DLD1 (cell line): ENCODE results near the gene ITGB1BP1.

ENCODE experiments used
- in situ Hi-C: cut with HindIII; loops from 2 replicates; pipeline ENCODE4 v1.10.0; 2017; ENCODE audit warnings: low sequenced_read_pairs

ITGB1BP1 gene, protein sequence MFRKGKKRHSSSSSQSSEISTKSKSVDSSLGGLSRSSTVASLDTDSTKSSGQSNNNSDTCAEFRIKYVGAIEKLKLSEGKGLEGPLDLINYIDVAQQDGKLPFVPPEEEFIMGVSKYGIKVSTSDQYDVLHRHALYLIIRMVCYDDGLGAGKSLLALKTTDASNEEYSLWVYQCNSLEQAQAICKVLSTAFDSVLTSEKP

DNA sequence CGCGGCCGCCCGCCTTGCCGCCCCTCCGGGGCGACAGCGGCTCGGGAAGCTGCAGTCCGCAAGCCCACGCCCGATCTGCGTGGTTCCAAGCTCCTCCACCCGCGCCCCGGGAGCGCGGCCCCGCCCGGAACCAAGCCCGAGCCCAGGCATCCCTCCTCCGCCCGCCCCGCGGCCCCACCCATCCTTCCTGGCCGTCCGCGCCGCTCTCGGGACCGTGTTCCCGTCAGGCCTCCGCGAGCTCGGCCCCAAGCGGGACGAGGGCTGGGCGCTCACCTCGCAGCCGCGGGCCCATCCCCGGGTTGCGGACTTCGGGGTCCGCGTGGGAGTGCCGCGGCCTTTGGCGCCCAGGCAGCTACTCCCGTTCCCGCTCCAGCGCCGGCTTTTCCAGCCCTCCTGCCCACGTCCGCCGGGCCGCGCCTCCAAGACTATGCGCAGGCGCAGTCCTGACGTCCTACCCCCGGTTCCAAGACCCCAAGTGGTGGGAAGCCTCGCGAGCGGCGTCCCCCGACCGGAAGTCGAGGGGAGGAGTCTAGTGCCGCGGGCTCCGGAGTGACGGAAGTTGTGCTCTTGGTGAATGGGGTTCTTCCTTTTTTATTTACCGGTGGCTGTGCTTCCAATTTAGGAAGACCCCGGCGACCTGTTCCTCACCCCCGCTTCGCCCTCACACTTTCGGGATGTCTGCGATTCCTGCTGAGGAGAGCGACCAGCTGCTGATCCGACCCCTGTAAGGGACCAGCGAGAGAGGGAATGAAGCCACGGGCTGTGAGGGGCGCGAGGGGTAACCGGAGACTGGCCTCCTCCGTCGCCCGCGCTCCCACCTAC is at the start of gene ITGB1BP1, which contains the start of gene CPSF3:
Gene ITGB1BP1 (minus strand): TSS at position 429 of the 822 bp plus-strand sequence. CDS start 4,831 bp downstream, outside the sequence.
Gene CPSF3 (plus strand): TSS at position 555 of the 822 bp plus-strand sequence. CDS start 120 bp downstream, at position 675.
- in situ Hi-C loops = no loop called here

DNA sequence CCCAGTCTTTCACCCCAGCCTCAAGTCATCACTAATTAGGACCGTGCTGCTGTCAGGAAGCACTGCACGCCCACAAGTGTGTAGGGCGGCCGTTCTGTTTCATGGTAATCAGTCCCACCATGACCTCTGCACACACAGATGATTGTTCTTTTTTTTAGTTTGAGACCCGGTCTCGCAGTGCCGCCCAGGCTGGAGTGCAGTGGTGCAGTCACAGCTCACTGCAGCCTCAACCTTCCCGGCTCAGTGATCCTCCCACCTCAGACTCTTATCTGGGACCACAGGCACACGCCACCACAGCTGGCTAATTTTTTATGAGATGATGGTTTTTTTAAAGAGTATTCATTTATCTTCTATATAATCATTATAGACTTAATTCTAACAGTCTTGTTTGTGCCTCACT is 49.2 kb upstream of the ITGB1BP1 start:
- in situ Hi-C loops = no loop called here

DNA sequence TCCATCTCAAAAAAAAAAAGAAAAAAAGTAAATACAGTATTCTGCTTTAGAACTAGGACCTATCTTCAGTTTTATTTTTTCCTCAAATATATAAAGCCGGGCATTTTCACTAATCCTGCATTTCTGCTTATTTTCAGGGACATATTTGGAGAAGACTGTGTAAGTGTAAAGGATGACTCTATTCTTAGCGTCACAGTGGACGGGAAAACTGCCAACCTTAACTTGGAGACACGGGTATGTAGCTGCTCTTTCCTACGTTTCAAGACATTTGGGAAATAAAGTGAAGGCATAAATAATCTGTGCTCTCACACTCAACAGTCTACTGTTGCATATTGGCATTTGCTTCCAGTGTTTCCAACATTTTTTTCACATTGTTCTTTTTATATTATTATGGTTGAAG is 47.9 kb upstream of the ITGB1BP1 start:
- in situ Hi-C loops = no loop called here

DNA sequence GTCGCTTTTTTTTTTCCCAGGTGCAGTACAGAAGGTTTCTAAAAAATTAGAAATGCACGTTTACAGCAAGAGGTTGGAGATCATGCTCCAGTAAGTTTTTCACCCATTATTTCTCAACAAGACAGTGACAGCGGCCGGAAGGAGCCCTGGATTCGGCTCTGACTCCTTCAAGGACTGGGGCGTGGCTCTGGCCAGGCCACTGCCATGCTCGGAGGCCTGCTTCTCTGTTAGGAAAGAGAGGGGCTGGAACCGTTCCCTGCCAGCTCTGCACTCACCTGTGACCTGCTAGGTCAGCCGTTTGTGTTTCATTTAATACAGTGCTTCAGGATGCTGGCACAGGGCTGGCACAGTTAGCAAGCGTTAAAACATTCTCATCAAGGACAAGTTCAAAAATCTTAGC is 44.4 kb upstream of the ITGB1BP1 start:
- in situ Hi-C loops = no loop called here

DNA sequence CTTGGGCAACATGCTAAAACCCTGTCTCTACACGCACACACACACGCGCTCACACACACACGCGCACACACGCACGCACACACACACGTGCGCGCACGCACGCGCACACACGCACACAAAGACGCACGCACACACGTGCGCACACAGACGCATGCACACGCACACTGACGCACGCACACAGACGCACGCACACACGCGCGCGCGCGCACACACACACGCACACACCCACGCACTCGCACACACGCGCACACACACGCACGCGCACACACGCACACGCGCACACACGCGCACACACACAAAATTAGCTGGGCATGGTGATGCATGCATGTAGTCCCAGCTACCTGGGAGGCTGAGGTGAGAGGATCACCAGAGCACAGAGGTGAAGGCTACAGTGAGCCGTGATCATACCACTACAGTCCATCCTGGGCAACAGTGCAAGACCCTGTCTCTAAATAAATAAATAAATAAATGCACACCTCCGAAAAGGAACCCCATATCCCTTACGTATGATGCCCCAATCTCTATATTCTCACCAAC is 42.9 kb upstream of the ITGB1BP1 start:
- in situ Hi-C loops = no loop called here

DNA sequence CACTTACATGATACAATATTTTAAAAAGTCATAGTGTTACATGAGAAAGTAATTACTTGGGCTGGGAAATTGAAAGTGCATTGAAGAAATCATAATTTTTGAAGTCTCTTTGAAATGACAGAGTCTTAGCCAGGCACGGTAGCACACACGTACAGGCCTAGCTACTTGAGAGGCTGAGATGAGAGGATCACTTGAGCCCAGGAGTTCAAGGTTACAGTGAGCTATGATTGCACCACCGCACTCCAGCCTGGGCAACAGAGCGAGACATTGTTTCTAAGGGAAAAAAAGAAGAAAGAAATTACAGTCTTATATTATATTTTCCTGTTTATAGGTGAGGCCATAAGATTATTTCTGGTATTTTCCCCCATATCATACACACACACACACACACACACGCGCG is 41.8 kb upstream of the ITGB1BP1 start:
- in situ Hi-C loops = no loop called here

DNA sequence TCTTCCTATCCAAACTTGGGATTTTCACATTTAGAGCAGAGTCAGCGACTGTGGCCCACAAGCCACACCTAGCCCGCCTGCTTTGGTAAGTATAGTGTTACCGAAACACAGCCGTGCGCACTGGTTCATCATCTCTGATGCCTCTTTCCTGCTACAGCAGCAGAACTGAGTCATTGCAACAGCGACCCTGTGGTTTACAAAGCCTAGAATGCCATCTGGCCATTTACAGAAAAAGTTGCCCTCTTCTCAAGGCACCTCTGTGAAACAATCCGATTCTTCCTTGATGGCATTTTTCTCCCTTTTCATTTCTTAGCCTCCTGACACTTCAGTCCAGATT is 40.3 kb upstream of the ITGB1BP1 start:
- in situ Hi-C loops = no loop called here

DNA sequence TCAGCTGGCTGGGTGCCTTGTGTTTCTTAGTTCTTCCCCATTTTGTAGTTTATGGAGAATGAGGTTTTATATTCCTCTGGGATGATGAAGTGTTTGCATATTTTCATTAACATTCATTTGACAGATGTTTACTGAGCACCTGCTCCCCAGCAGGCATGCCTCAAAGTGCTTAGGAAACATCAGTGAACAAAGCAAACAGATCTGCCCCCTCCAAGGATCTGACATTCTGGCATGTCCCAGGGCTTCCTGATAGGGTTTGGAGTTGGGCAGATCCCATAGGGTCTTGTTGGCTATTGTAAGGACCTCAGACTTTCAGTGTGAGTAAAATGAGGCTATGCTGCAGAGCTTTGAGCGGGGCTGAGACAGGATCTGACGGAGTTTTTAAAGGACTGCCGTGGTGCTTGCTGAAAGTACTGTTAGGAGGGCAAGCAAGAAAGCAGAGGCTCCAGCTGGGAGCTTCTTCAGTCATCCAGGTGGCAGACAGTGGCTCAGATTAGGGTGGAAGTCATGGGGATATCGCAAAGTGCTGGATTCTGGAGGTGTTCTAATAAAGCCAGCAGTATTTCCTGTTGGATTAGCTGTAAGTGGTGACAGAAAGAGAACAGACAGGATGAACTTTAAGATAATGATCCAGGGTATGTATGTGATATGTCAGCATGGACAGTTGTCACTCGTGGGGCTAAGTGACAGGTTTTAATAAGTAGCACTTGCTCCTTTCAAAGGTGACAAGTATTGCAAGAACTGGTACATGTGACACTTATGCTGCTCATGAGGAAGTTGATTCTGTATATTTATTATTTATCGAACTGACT is 39.8 kb upstream of the ITGB1BP1 start:
- in situ Hi-C loops = no loop called here

DNA sequence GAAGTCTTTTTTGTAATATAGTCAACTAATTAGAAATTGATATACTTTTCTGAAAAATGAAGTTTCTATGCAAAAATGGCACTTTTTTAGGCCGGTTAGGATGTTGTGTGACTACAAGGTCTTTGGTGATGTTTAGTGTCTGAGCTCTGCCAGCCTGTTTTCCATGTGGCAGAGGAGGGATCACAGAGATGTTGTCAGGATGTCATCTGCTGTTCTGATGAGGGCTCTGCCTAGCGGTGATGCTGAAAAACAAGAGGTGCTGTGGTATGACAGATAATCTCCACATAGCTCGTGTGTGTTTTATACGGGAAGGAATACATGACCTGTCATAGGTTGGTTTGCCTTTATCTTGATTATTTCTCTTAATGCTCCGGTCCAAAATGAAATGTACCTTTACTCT is 39.0 kb upstream of the ITGB1BP1 start:
- in situ Hi-C loops = no loop called here

DNA sequence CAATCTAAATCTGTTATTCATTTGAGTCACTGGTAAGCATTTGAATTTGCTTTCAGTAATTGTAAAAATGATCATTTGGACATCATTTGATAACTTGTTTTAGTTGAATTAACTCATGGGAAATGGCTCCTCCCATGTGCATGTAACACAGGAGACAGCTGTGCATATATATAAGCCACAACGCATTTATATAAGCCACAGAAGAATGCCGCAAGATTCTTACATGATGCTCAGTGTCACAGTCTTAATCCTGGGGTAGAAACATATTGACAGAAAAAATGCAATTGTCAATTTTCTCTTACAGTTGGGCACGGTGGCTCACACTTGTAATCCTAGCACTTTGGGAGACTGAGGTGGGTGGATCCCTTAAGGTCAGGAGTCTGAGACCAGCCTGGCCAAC is 37.8 kb upstream of the ITGB1BP1 start:
- in situ Hi-C loops = no loop called here

DNA sequence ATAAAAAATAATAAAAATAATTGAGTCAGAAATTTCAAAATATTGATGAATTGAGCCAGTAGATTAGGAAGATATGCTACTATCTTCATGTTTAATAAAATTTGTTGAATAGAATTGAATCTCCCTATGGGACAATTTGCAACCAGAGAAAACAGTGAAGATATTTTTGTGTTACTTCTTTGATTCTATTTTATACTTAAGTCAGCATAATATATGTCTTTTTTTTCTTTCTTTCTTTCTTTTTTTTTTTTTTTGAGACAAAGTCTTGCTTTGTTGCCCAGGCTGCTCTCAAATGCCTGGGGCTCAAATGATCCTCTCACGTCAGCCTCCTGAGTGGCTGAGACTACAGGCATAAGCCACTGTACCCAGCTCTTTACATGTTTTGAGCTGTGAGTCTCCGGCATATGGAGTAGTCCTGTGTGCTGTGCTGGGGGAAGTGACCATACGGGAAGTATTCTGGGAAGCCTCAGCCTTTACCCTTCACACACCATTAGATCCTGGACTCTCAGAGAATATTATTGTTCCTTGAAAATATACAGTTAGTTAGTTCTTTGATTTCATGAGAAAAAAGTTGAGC is 37.2 kb upstream of the ITGB1BP1 start:
- in situ Hi-C loops = no loop called here

DNA sequence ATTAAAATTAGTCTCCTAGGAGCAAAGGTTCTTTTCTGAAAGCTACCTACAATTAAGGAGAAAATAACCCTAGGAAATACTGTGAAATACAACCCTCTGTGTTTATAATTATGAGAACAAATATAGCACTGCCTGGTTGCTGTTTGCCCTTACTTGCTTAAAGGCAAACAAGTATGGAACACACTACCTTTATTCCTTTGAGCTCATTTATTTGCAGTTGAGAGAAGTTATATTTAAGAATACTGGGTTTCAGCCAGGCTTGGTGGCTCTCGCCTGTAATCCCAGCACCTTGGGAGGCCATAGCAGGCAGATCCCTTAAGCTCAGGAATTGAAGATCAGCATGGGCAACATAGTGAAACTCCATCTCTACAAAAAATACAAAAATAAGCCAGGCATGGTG is 27.9 kb upstream of the ITGB1BP1 start:
- in situ Hi-C loops = no loop called here

DNA sequence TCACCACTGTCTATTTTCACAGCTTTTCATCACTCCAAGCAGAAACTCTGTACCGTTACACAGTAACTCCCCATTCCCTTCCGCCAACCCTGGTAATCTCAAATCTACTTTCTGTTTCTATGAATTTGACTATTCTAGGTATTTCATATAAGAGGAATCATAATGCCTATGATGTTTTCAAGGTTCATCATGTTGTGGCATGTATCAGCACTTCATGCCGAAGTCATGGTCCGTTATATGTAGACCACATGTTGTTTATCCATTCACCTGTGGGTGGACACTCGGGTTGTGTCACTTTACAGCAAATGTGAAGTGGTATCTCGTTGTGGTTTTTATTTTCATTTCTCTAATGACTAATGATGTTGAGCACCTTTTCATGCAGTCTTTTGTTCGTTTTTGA is 21.8 kb upstream of the ITGB1BP1 start:
- in situ Hi-C loops = no loop called here

DNA sequence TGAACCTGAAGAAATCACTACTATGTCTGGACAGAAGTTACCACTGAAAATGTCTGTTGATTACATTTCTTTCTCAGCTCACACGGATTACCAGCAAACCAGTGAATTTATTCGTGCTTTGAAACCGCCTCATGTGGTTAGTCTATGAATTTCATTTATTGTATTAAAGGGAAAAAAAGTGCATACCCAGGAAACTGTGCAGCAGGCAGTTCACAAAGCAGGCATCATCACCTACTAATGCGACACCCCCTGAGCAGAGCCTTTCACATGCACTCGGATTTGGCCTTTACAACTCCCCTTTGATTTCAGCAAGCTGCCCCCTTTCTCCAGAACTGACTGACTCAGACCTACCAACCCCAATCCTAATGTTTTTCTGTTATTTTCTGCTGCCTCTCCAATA is 20.2 kb upstream of the ITGB1BP1 start:
- in situ Hi-C loops = no loop called here

DNA sequence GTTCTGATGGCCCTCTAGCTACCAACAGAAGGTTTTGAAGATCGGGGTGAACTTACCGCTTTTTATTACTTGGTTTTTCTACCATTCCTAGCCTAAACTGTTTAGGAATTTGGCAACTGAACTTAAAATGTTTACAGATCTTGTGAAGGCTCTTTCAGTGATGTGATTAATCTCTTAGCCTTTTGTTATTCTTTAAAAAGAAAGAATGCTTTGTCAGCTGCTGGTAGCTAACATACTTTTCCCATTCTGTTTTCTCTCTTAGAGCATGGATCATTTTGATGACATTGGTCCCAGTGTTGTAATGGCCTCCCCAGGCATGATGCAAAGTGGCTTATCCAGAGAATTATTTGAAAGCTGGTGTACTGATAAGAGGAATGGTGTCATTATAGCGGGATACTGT is 18.2 kb upstream of the ITGB1BP1 start:
- in situ Hi-C loops = no loop called here

DNA sequence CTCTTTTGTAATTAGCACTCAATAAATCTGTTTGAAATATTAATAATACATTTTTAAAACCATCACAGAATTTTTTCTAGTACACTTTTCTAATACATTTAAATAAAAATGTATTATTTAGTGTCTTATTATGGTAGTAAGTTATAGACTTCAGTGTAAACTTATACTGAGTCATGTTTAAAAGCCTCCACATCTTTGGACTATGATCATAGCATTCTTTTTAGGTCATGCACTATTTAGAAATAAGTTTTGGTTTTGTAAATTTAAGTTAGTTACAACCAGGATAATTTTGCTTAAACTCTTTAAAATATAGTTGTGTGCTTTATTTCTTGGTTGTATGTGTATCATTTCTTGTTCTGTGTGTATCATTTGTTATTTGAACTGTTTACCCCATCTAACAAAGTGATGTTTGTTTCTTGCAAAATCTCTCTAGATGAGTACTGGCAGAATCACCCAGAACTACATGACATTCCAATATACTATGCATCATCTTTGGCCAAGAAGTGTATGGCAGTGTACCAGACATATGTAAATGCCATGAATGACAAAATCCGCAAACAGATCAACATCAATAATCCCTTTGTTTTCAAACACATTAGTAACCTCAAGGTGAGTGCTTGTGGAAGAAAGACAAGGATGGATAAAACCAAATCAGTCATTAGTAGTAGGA is 16.9 kb upstream of the ITGB1BP1 start:
- in situ Hi-C loops = no loop called here

DNA sequence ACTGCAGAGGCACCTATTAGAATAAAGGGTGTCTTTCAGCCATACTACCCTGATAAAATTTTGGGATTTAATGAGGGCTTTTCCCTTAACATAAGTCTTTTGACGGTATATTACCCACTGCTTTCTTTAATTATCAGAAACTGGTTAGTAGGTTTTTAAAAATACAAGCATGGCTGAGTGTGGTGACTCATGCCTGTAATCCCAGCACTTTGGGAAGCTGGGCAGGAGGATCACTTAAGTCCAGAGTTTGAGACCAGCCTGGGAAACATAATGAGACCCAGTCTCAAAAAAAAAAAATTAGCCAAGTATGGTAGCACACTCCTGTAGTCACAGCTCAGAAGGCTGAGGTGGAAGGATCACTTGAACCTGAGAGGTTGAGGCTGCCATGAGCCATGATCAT is 16.2 kb upstream of the ITGB1BP1 start:
- in situ Hi-C loops = no loop called here

DNA sequence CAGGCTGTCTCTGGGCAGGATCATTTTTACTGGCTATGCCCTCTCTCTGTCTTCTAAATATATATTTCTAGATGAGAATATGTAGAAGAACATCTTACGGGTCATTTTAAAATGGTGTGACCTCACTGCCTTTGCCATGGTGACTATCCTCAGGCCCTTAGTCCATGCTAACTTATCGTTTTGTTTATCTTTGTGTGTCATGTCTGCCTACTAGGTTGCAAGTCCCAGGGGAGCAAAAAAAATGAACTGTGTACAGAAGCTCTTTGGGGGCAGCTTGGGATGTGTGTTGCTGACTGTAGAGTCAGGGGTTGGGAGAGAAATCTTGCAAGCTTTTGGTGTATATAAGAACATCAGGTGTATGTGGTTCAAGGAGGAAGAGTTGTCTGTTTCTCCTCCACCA is 11.2 kb upstream of the ITGB1BP1 start:
- in situ Hi-C loops = no loop called here

DNA sequence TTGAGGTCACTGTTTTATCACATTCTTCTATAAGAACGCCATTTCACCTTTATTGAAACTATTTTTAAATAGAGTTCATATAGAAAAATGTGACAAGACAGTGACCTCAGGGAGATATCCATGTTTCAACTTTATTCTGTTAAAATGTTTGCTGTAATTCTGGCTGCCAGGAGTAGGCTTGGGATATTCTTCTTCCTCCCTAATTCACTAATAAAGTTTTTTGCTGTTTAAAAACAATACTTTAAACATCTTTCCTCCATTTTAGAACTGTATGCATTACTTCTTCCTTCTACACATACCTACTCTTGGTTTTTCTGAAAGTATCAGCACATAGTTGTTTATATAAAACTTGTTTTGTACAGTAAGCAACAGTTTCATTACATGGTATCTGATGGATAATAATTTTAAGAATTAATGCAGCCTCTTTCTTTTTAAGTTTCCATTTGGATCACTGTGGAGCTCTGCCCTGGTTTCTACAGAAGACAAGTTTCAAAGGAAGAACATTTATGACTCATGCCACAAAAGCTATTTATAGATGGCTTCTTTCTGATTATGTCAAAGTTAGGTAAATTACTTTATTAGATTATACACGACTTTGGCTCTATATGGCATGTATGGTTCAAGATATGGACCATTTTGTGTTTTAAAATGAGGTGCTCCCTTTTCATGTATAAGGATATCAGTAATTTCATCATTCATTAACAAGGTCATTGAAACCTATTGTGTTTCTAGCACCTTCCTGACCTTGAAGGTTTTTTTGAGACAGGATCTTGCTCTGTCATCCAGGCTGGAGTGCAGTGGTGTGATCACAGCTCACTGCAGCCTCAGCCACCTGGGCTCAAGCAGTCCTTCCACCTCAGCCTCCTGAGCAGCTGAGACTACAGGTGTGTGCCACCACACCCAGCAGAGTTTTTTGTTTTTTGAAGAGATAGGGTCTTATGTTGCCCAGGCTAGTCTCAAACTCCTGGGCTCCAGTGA is 7.3 kb upstream of the ITGB1BP1 start:
- in situ Hi-C loops = no loop called here
